Suprapubic skin (tissue), 4 donors: Measurements from ENCODE around the gene TEAD1. TPM values are rescaled to one million over a fixed set of nuclear protein-coding genes. Genes with fewer than 3 reads are reported as not detected.
A peak's percentile ranks its signal among the peaks of the same experiment; 100 is the strongest.

Source experiments
- DNase-seq, 2 donors: peaks; one replicate each; pipeline ENCODE4 v3.0.0-alpha.2; 2019; ENCODE audit warnings: low spot score in 2 of 2
- H3K27ac ChIP-seq: fragments of 200-600 bp; sonication (generic); one replicate; pipeline ENCODE4 v1.5.1; 2019
- H3K27me3 ChIP-seq: fragments of 200-600 bp; sonication (generic); one replicate; pipeline ENCODE4 v1.5.1; 2019
- H3K36me3 ChIP-seq: fragments of 200-600 bp; sonication (generic); one replicate; pipeline ENCODE4 v1.5.1; 2019
- H3K4me1 ChIP-seq: fragments of 200-600 bp; sonication (generic); one replicate; pipeline ENCODE4 v1.5.1; 2019
- H3K4me3 ChIP-seq: fragments of 200-600 bp; sonication (generic); one replicate; pipeline ENCODE4 v1.5.1; 2019; ENCODE audit warnings: mild to moderate bottlenecking
- H3K9me3 ChIP-seq: fragments of 200-600 bp; sonication (generic); one replicate; pipeline ENCODE4 v1.5.1; 2019
- EP300 ChIP-seq: sonication (generic); formaldehyde crosslinking; IDR thresholded peaks from one replicate; pipeline ENCODE4 v1.6.1; 2017; ENCODE audit warnings: antibody characterized with exemption
- POLR2A ChIP-seq, 2 donors: fragments of 450-650 bp; IDR thresholded peaks; one replicate each; pipeline ENCODE4 v1.6.1; 2017; ENCODE audit warnings: antibody characterized with exemption in 2 of 2, mild to moderate bottlenecking in 2 of 2, moderate library complexity in 2 of 2
- POLR2AphosphoS5 ChIP-seq, 3 donors: sonication (generic); formaldehyde crosslinking; IDR thresholded peaks; one replicate each; pipeline ENCODE4 v1.6.1; 2017; ENCODE audit warnings: antibody characterized with exemption in 3 of 3
- WGBS: methylation state at CpG from one replicate; pipeline ENCODE4 v1.1.5; 2018; 5-methylcytosine and 5-hydroxymethylcytosine counted together
- total RNA-seq, 4 donors: library from RNA; depleted of rRNA; stranded (reverse); fragments of >200 nt; gene quantifications; one replicate each; pipeline ENCODE4 v1.1.0, GENCODE V29; 2016
- TF ChIP-seq, protein P1 (sequence below), 2 donors: fragments of 200-600 bp in 1 of 2; fragments of 450-650 bp in 1 of 2; sonication (generic) in 1 of 2; IDR thresholded peaks; one replicate each; pipeline ENCODE4 v1.5.1; 2016 to 2019; ENCODE audit warnings: antibody characterized with exemption in 2 of 2, mild to moderate bottlenecking in 1 of 2, moderate library complexity in 1 of 2

The TEAD1 gene
- total RNA-seq, 4 donors from 2014 or later = 60.3 to 84.8 (median 72.4) TPM

DNA sequence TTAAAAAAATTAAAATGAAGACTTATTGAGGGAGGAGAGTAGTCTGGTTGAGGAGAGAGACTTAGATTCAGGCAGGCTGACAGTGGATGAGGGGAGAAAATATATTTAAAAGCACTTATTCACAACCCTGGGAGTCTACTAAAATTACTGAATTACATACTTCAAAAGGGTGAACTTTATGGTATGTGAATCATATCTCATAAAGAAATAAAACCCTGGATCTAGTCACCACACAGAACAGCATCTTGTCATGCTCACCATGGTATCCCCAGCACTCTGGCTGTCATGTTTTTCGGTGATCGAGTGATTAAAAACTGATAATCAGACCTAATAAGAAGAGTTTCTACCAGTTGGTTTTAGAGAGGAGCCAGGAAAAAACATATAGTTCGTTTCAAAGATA, 11.0 kb downstream of the TEAD1 start:
- 86% methylated on average over 3 of the region's 3 CpGs for WGBS
- no peak for TF ChIP-seq POLR2AphosphoS5 (IDR thresholded peaks at IDR 0.05)
- TF ChIP-seq, protein P1, sequence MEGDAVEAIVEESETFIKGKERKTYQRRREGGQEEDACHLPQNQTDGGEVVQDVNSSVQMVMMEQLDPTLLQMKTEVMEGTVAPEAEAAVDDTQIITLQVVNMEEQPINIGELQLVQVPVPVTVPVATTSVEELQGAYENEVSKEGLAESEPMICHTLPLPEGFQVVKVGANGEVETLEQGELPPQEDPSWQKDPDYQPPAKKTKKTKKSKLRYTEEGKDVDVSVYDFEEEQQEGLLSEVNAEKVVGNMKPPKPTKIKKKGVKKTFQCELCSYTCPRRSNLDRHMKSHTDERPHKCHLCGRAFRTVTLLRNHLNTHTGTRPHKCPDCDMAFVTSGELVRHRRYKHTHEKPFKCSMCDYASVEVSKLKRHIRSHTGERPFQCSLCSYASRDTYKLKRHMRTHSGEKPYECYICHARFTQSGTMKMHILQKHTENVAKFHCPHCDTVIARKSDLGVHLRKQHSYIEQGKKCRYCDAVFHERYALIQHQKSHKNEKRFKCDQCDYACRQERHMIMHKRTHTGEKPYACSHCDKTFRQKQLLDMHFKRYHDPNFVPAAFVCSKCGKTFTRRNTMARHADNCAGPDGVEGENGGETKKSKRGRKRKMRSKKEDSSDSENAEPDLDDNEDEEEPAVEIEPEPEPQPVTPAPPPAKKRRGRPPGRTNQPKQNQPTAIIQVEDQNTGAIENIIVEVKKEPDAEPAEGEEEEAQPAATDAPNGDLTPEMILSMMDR (IDR thresholded peaks at IDR 0.05) = no peak
- TF ChIP-seq EP300 = no peak
- TF ChIP-seq POLR2A (IDR thresholded peaks at IDR 0.05) = no peak

DNA sequence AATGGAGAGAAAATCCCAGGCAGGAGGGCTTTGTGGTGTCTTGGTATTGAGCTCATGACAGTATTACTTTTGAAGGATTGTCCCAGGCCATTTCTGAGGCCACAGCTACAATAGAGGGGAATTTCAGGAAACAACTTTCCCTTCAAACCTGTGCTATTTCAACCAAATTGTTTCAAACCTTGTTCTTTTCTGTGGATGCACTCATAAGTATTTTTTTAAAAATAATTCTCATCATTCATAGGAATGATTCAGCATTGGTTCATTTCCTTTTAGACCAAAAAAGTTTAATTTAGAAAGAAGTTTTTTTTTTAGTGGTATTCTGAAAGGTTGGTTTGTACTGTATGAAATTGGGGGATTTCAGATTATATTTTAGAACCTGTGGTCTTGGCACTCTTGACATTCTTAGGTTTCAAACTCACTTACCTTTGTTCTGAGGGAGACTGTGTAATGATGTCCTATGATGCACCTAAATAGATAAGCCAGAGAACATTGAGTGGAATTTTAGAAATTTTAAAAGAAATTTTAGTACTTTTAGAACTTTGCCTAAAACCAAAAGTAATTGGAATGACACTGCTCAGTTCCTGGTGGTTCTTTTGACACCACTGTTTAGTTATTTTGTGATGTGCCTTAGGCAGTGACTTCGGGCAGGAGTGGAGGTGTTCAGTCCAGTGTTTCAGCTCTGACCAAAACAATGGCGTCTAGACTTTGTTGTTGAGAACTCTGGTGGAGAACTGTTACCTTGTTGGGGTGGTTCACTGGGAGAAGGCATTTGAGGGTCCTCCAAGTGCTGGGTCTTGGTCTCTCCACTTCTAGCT, 12.2 kb downstream of the TEAD1 start:
- H3K9me3 ChIP-seq = no peaks in the 10 kb centered on the region
- H3K4me3 ChIP-seq = no peak overlapping the region
- 89% methylated on average over 2 of the region's 2 CpGs for whole genome bisulfite sequencing
- no peak for DNase-seq
- H3K27me3 ChIP-seq = no peaks in the 10 kb centered on the region
- H3K27ac ChIP-seq = no peak overlapping the region
- TF ChIP-seq, protein P1 (IDR thresholded peaks at IDR 0.05) = no peak
- no peak for TF ChIP-seq EP300
- no peaks in the 10 kb centered on the region for H3K36me3 ChIP-seq
- peaks cover 37% of the 10 kb centered on the region for H3K4me1 ChIP-seq

More for the DNA sequence above, 11.0 kb downstream of the TEAD1 start:
- no peak for DNase-seq
- Histone ChIP-seq H3K9me3 (no peaks in the 10 kb centered on the region), H3K36me3 (no peaks in the 10 kb centered on the region), H3K27me3 (no peaks in the 10 kb centered on the region), H3K27ac (peak overlapping the region; percentile 19), H3K4me3 (no peak overlapping the region), H3K4me1 (peaks cover 46% of the 10 kb centered on the region)

DNA sequence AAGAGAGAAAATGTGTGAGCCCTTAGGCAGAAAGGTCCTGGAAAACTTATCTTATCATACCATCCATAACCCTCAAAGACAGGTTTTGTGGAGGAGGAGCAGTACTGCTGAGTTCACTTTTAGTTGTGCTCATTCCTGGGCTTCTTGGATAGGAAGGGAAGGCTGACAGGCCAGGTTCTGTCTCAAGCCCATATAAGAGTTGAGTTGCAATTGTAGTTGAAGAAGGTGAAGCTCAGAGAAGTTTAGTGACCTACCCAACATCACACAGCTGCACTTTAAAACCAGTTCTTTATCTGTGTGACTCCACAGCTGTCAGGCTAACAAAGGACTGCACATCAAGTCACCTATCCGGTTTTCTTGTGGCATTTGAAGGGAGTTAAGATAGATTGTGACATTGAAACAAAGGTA, 13.0 kb downstream of the TEAD1 start:
- 47% methylated on average over 1 of the region's 1 CpG for WGBS
- TF ChIP-seq, protein P1 (IDR thresholded peaks at IDR 0.05) = no peak
- TF ChIP-seq EP300 (no peak), POLR2AphosphoS5 (IDR thresholded peaks at IDR 0.05) (no peak), POLR2A (IDR thresholded peaks at IDR 0.05) (no peak)
- Histone ChIP-seq H3K36me3 (no peaks in the 10 kb centered on the region), H3K9me3 (no peaks in the 10 kb centered on the region), H3K27me3 (no peaks in the 10 kb centered on the region), H3K4me1 (peaks cover 40% of the 10 kb centered on the region), H3K4me3 (no peak overlapping the region), H3K27ac (no peak overlapping the region)
- DNase-seq = no peak

DNA sequence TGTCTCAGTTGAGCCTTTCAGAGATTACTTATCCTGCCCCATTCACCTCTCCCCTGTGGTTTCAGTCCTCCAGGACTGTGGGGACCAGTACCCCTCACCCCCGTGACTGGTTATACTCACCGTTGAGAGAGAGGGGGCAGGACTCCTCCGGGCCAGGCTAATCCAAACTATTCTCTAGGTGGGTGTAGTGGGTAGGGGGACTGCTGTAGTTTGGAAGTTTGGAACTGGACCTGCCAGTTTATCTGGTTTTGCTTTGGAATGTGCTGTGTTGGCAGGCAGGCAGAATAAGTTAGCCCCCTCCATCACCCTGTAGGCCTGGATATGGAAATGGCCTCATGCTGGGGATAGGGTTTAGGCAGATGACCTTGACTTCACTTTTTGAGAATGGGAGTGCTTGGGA, 13.5 kb downstream of the TEAD1 start:
- Histone ChIP-seq H3K4me3 (no peak overlapping the region), H3K9me3 (no peaks in the 10 kb centered on the region), H3K27me3 (no peaks in the 10 kb centered on the region), H3K36me3 (no peaks in the 10 kb centered on the region), H3K27ac (no peak overlapping the region), H3K4me1 (peaks cover 45% of the 10 kb centered on the region)
- 86% methylated on average over 3 of the region's 3 CpGs for WGBS
- TF ChIP-seq POLR2A (IDR thresholded peaks at IDR 0.05) (no peak), POLR2AphosphoS5 (IDR thresholded peaks at IDR 0.05) (no peak), EP300 (no peak)
- TF ChIP-seq, protein P1 (IDR thresholded peaks at IDR 0.05) = no peak
- DNase-seq = no peak

DNA sequence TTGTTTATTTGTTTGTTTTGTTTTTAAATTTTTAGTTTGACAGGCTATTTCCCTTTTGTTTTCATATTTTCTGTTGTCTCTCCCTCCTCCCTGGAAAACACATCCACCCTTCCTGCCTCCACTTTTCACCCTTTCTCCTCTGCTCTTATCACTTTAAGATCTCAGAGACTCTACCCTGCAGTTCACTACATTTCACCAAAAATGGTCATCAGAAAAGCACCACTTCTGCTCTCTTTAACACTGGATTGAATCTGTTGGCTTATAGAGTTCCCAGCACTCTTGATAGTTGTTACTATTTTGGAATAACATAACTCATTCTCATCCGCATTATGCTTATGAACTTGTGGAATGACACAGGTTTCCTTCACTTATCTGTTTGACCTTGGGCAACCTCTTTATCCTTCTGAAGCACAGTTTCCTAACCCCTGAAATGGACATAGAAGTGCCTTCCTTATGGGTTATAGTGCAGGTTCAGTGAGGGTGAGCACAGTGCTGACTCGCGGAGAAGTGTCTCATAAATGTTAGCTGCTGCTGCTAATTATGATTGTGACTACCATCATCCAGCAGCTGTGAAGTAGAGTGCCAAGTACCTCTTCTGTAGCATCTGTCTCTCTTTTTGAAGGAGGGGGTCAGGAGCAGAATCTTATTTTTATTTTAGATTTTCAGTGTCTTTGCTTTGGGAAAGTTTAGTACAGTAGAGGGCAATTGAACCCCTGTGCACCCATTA, 15.0 kb downstream of the TEAD1 start:
- Histone ChIP-seq H3K36me3 (no peaks in the 10 kb centered on the region), H3K9me3 (no peaks in the 10 kb centered on the region), H3K27ac (no peak overlapping the region), H3K4me3 (no peak overlapping the region), H3K27me3 (no peaks in the 10 kb centered on the region), H3K4me1 (peaks cover 57% of the 10 kb centered on the region)
- TF ChIP-seq POLR2AphosphoS5 (IDR thresholded peaks at IDR 0.05) = no peak
- TF ChIP-seq, protein P1 (IDR thresholded peaks at IDR 0.05) = no peak
- no peak for TF ChIP-seq EP300
- no peak for TF ChIP-seq POLR2A (IDR thresholded peaks at IDR 0.05)
- 73% methylated on average over 3 of the region's 3 CpGs for WGBS
- DNase-seq = no peak
